ENCODE results near the gene C1QTNF1. TPM values are rescaled to one million over a fixed set of nuclear protein-coding genes. Genes with fewer than 3 reads are reported as not detected.
A peak's percentile ranks its signal among the peaks of the same experiment; 100 is the strongest.

C1QTNF1 gene
- polyA plus RNA-seq, 3 donors from 2014 or later: not detected

DNA sequence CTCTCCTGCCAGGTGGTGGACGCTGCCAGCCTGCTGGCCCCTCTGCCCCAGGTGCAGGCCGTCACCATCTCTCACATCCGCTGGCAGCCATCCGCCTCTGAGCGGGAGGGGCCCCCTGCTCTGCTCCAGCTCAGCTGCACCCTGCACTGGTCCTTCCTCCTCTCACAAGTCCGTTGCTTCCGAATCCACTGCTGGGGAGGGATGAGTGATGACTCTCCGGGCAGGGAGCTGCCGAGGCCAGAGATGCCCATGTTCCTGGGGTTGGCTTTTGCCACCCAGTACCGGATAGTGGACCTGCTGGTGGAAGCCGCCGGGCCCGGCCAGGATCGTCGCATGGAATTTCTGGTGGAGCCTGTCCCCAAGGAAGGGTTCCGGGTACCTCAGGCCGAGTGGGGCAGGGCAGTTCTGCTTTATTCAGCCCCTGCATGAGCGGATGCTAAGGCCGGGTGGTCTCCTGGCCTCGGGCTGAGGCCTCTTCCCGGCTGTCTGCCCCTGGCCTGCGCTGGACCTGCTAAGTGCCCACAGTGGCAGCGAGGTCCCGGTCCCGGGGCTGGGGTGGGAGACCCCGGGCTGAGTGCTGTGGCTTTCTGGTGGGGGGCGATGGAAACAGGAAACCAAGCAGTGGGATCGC lies 62.1 kb downstream of the C1QTNF1 start:
- DNase-seq: no peak
- H3K27ac Mint-ChIP-seq: peak overlapping the region in 1 of 6 donors; percentile 53
- peaks cover 0 to 3% (median 0%) of the 10 kb centered on the region in 3 donors for H3K36me3 Mint-ChIP-seq
- H3K27me3 Mint-ChIP-seq (ENCODE audit: low read depth in 3 of 3): peaks cover 0 to 5% (median 2%) of the 10 kb centered on the region in 3 donors
- H3K4me3 Mint-ChIP-seq: no peak overlapping the region
- no peaks in the 10 kb centered on the region for H3K9me3 Mint-ChIP-seq
- H3K4me1 Mint-ChIP-seq: no peaks in the 10 kb centered on the region

DNA sequence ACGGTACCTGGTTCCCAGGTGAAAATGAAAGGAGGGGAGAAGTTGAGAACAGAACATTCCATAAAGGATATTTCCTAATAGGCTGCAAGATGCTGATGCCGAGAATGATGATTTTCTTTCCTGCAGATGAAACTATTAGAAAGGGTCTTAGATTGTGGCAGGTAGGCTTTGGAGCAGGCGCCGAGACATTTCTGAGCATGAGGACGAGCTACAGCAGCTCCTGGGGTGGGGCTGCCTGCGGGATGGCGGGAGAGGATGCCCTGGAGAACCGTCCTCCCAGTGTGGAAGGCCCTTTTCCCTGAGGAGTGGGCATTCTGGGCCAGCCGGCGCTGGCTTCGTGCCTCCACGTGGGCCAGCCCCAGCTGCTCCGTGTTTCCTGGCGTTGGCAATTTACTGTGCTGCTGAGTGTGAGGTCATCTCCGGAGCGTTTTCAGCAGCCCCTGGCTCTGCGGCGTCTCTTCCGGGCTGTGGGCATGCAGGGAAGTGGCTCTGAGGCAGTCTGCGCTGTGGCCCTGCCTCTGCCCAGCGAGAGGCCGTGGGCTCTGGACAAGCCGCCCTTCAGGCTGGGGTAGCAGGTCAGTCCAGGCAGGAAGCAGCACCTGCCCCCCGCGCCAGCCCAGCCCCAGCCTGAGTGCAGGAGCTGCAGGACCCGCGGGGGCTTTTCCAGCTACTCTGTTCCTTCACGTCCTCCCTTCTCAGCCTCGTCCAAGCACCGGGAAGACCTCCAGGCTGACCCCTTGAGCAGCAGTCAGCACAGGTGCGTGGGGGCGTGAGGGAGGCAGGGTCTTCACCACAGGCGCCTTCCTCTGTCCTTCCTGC lies 62.8 kb downstream of the C1QTNF1 start:
- H3K9me3 Mint-ChIP-seq: no peaks in the 10 kb centered on the region
- H3K36me3 Mint-ChIP-seq: peaks cover 0 to 1% (median 0%) of the 10 kb centered on the region in 3 donors
- DNase-seq: no peak
- H3K27me3 Mint-ChIP-seq (ENCODE audit: low read depth in 3 of 3): peaks cover 0 to 5% (median 2%) of the 10 kb centered on the region in 3 donors
- no peaks in the 10 kb centered on the region for H3K4me1 Mint-ChIP-seq
- H3K27ac Mint-ChIP-seq: peak overlapping the region in 1 of 6 donors; percentile 53
- no peak overlapping the region for H3K4me3 Mint-ChIP-seq

DNA sequence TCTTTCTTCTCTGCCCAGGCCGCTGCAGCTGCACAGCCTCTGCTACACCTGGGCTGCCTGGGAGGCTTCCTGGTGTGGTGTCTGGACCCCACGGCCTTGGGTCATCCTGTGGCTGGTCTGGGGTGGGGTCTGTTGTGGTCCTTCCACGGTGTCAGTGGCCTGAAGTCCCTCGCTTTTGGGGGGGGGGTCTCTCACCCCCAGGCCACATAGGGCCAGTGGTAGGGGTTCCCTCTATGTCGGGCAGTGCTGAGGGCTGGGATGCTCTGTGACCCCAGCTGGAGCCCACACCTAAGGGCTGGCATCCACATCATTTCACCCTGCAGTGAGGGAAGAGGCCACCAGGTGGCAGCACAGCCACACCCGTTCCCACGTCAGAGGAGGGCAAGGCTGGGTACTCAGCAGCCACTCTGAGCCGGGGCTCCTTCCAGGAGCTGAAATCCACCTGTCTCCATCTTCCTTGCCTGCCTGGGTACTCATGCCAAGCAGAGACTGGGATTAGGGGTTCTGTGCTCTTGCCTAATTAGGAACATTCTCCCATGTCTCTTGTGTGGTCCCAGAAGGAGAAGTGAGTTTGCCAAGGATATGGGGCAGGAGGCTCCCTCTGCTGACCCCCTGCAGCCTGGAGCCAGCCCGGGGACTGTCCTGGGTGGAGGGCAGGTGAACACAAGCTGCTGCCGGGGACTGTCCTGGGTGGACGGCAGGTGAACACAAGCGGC lies 63.6 kb downstream of the C1QTNF1 start:
- no peaks in the 10 kb centered on the region for H3K36me3 Mint-ChIP-seq
- H3K4me1 Mint-ChIP-seq: peaks cover 5 to 6% of the 10 kb centered on the region in 2 donors
- peaks cover 2 to 5% (median 4%) of the 10 kb centered on the region in 3 donors for H3K27me3 Mint-ChIP-seq (ENCODE audit: low read depth in 3 of 3)
- no peak overlapping the region for H3K4me3 Mint-ChIP-seq
- peak; percentile 52 to 61 (median 56) for DNase-seq
- no peak overlapping the region for H3K27ac Mint-ChIP-seq
- H3K9me3 Mint-ChIP-seq: no peaks in the 10 kb centered on the region

DNA sequence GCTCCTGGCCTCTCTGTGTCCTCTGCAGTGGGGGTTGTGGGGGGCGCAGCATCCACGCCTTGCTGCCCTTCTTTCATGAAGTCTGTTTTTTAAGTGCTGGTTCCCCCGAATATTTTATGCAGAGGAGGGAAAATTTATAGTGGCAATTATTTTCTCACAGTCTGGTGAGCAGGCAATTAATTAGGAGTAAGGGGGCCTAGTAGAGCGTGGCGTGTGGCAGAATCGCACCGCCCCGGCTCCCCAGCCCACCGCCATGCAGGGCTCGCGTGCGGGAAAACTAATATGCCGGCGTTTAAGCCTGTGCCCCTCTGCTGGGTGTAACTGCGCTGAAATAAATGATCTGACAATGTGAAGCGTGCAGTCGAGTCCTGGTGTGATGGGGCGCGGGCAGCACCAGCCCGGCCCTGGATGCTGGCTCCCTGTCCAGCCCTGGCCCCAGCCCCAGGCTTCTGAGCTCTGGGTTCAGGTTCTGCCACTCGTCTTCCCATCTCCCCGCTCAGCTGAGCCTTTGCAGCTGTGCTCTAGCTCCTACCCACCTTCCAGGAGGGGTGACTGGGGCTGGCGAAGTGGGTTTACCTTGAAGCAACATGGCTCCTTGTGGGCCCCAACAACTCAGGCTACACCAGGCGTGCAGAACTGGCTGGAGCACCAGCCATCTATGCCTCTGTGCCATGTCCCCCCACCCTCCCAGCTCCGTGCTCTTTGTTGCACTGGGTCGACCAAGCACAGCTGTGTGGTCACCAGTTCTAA lies 64.5 kb downstream of the C1QTNF1 start:
- no peaks in the 10 kb centered on the region for H3K9me3 Mint-ChIP-seq
- peaks cover 4 to 9% (median 4%) of the 10 kb centered on the region in 3 donors for H3K27me3 Mint-ChIP-seq (ENCODE audit: low read depth in 3 of 3)
- no peak for DNase-seq
- H3K4me1 Mint-ChIP-seq: peaks cover 13 to 14% of the 10 kb centered on the region in 2 donors
- no peak overlapping the region for H3K4me3 Mint-ChIP-seq
- no peaks in the 10 kb centered on the region for H3K36me3 Mint-ChIP-seq
- H3K27ac Mint-ChIP-seq: no peak overlapping the region

DNA sequence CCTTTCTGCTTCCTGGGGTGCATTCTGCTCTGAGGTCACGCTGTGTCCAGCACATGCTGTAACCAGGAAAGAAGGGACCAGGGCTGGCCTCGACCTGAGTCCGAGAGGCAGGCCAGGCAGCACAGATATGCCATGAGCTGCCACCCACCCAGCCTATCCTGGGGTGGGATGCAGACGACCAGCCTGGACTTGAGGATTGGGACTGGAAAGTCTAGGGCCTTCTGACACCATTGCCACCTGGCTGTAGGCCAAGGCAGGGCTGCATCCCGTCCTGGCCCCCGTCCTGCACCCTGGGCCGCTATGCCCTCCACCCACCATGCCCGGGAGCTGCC lies 65.0 kb downstream of the C1QTNF1 start:
- Mint-ChIP-seq H3K4me3 (no peak overlapping the region), H3K27ac (no peak overlapping the region), H3K27me3 (ENCODE audit: low read depth in 3 of 3) (peaks cover 6 to 12% (median 7%) of the 10 kb centered on the region in 3 donors), H3K36me3 (no peaks in the 10 kb centered on the region), H3K4me1 (peaks cover 16 to 17% of the 10 kb centered on the region in 2 donors), H3K9me3 (no peaks in the 10 kb centered on the region)
- DNase-seq: no peak

GRCh38 chr17:79089720-79090442 lies 65.9 kb downstream of the C1QTNF1 start:
- no peaks in the 10 kb centered on the region for H3K36me3 Mint-ChIP-seq
- no peaks in the 10 kb centered on the region for H3K9me3 Mint-ChIP-seq
- no peak overlapping the region for H3K27ac Mint-ChIP-seq
- peaks cover 17 to 18% of the 10 kb centered on the region in 2 donors for H3K4me1 Mint-ChIP-seq
- H3K4me3 Mint-ChIP-seq: no peak overlapping the region
- no peak for DNase-seq
- H3K27me3 Mint-ChIP-seq (ENCODE audit: low read depth in 3 of 3): peaks cover 6 to 10% (median 7%) of the 10 kb centered on the region in 3 donors

- H3K27ac Mint-ChIP-seq: no peak overlapping the region
- no peak overlapping the region for H3K4me3 Mint-ChIP-seq
- no peaks in the 10 kb centered on the region for H3K9me3 Mint-ChIP-seq
- peaks cover 17 to 18% of the 10 kb centered on the region in 2 donors for H3K4me1 Mint-ChIP-seq
- H3K36me3 Mint-ChIP-seq: no peaks in the 10 kb centered on the region
- DNase-seq: no peak
- peaks cover 6 to 10% (median 7%) of the 10 kb centered on the region in 3 donors for H3K27me3 Mint-ChIP-seq (ENCODE audit: low read depth in 3 of 3)
These were observed 66.7 kb downstream of the C1QTNF1 start for GRCh38 chr17:79090443-79091225.

GRCh38 chr17:79091226-79091670 lies 67.3 kb downstream of the C1QTNF1 start:
- Mint-ChIP-seq H3K36me3 (no peaks in the 10 kb centered on the region), H3K9me3 (no peaks in the 10 kb centered on the region), H3K4me3 (no peak overlapping the region), H3K27me3 (ENCODE audit: low read depth in 3 of 3) (peaks cover 6 to 10% (median 8%) of the 10 kb centered on the region in 3 donors), H3K27ac (no peak overlapping the region), H3K4me1 (peaks cover 17 to 18% of the 10 kb centered on the region in 2 donors)
- DNase-seq: no peak

GRCh38 chr17:79092567-79092966 lies 68.6 kb downstream of the C1QTNF1 start:
- Mint-ChIP-seq H3K4me3 (peak overlapping the region in 1 of 5 donors; percentile 51), H3K36me3 (no peaks in the 10 kb centered on the region), H3K27me3 (ENCODE audit: low read depth in 3 of 3) (peaks cover 6 to 10% (median 8%) of the 10 kb centered on the region in 3 donors), H3K27ac (no peak overlapping the region), H3K4me1 (peaks cover 17 to 18% of the 10 kb centered on the region in 2 donors), H3K9me3 (no peaks in the 10 kb centered on the region)
- DNase-seq: no peak

DNA sequence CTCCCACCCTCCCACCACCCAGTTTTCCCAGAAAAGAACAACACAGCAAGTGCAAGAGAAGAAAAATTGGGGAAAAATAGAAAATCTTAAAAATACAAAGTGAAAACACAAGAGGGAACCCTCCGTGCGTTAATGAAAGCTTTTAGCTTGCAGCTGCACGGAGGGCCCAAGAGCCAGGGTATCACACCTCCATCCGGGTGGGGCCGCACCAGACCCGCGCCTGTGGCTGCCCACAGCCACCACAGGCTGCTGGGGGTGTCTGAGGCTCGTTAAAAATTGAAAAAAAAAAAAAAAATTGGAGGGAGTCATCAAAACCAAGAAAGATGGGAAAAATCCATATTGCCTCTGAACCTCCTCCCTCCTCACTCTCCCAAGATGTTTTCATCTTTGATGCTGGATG lies 69.3 kb downstream of the C1QTNF1 start:
- H3K9me3 Mint-ChIP-seq: no peaks in the 10 kb centered on the region
- H3K4me1 Mint-ChIP-seq: peaks cover 17 to 18% of the 10 kb centered on the region in 2 donors
- peak overlapping the region in 4 of 5 donors; percentile 38 to 68 (median 53) for H3K4me3 Mint-ChIP-seq
- peak overlapping the region in 1 of 6 donors; percentile 53 for H3K27ac Mint-ChIP-seq
- peaks cover 6 to 10% (median 8%) of the 10 kb centered on the region in 3 donors for H3K27me3 Mint-ChIP-seq (ENCODE audit: low read depth in 3 of 3)
- H3K36me3 Mint-ChIP-seq: no peaks in the 10 kb centered on the region
- peak; percentile 4 to 34 (median 24) for DNase-seq

DNA sequence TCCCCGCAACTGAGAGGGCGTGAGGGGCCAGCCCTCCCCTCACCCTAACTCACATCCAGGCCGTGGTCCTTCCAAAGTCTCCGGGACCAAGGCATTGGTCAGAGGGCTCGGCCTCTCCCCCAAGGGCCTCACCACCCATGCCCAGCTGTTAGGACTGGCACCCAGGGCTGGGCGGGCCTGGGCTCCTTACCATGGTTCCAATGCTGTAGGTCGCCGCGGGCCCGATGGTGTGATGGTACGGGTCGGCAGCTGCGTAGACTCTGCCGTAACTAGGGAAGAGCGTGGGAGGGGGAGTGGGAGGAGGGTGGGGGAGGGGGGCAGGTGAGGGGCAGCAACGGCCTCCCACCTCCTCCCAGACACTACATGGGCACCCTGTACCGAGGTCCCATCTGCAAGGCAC lies 70.3 kb downstream of the C1QTNF1 start:
- Mint-ChIP-seq H3K27ac (no peak overlapping the region), H3K4me3 (no peak overlapping the region), H3K27me3 (ENCODE audit: low read depth in 3 of 3) (peaks cover 9 to 11% (median 10%) of the 10 kb centered on the region in 3 donors)

DNA sequence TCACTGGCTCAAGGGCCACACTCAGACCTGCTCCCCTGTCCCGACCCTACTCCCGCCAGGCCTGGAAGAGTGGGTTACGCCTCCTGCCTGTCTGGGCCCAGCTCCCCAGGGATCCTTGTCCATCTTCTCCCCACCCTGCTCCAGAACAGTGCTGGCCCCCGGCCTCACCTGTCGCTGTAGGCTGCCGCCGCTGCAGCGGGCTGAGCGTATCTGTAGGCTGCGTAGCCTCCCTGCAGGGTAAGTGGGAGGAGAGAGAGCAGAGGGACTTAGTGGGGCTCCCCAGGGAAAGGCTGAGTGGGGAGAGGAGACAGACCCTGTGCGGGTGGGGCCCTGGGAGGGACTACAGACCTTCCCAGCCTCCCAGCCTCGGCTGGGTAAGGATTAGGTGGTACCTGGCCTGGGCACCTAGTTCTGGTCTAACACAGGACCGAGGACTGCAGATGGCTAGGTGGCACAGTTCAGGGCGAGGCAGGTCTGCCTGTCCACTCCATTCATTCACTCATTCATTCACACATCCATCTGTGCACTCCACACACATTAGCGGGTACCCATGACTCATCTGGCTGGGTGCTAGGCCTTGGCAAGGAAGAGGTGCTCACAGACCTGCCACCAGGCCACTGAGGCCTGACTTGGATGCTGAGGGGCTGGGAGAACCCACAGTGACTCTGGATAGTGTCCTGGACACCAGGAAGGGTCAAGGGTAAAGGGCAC lies 71.5 kb downstream of the C1QTNF1 start:
- no peak for DNase-seq
- H3K4me3 Mint-ChIP-seq: no peak overlapping the region
- no peaks in the 10 kb centered on the region for H3K36me3 Mint-ChIP-seq
- peaks cover 17 to 18% of the 10 kb centered on the region in 2 donors for H3K4me1 Mint-ChIP-seq
- peaks cover 11 to 13% (median 12%) of the 10 kb centered on the region in 3 donors for H3K27me3 Mint-ChIP-seq (ENCODE audit: low read depth in 3 of 3)
- H3K9me3 Mint-ChIP-seq: no peaks in the 10 kb centered on the region
- no peak overlapping the region for H3K27ac Mint-ChIP-seq

More for the DNA sequence above, 70.3 kb downstream of the C1QTNF1 start:
- DNase-seq: no peak
- no peaks in the 10 kb centered on the region for H3K36me3 Mint-ChIP-seq
- no peaks in the 10 kb centered on the region for H3K9me3 Mint-ChIP-seq
- peaks cover 17 to 18% of the 10 kb centered on the region in 2 donors for H3K4me1 Mint-ChIP-seq
